SIG-M5 treated with dmso at 0.1 percent for 504 hours (cell line): ENCODE measurements around the gene FBXW7.

Source experiments
- DNase-seq: peaks from one replicate; lab custom pipeline; 2025; ENCODE audit not compliant: unreplicated experiment; lab: John Stamatoyannopoulos, UW

The FBXW7 gene

DNA sequence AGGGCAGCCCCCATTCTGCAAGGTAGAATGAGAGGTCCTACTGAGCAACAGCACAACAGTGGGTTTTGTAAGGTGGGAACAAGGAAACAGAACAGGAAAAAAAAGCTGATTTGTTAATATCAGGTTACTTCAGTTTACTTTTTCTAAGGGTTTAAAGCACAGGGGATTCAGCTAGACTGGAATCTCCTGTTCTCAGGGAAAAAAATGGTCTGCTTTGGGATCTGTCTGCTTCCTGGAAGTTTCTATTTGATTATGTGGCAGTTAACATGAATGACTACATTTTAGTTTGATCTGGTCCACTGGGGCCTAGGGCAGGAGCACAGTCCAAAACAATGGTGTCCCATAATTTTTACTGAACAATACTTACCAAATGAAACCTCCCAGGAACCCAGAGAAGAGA is 104.6 kb downstream of the FBXW7 start:
- no peak for DNase-seq

- no peak for DNase-seq
Measured at GRCh38 chr4:152430507-152430906, 105.4 kb downstream of the FBXW7 start.

GRCh38 chr4:152427981-152428380 is 107.9 kb downstream of the FBXW7 start:
- DNase-seq = no peak

GRCh38 chr4:152424977-152425376 is 110.9 kb downstream of the FBXW7 start:
- DNase-seq = peak; percentile 81

- DNase-seq = no peak
Measured at GRCh38 chr4:152424396-152424795, 111.5 kb downstream of the FBXW7 start.

GRCh38 chr4:152422817-152423320 is 113.0 kb downstream of the FBXW7 start:
- no peak for DNase-seq

- no peak for DNase-seq
Measured at GRCh38 chr4:152421576-152421975, 114.3 kb downstream of the FBXW7 start.

- DNase-seq = no peak
Measured at GRCh38 chr4:152419809-152420208, 116.1 kb downstream of the FBXW7 start.

GRCh38 chr4:152417673-152418072 is 118.2 kb downstream of the FBXW7 start:
- no peak for DNase-seq

GRCh38 chr4:152415980-152416379 is 119.9 kb downstream of the FBXW7 start:
- no peak for DNase-seq

DNA sequence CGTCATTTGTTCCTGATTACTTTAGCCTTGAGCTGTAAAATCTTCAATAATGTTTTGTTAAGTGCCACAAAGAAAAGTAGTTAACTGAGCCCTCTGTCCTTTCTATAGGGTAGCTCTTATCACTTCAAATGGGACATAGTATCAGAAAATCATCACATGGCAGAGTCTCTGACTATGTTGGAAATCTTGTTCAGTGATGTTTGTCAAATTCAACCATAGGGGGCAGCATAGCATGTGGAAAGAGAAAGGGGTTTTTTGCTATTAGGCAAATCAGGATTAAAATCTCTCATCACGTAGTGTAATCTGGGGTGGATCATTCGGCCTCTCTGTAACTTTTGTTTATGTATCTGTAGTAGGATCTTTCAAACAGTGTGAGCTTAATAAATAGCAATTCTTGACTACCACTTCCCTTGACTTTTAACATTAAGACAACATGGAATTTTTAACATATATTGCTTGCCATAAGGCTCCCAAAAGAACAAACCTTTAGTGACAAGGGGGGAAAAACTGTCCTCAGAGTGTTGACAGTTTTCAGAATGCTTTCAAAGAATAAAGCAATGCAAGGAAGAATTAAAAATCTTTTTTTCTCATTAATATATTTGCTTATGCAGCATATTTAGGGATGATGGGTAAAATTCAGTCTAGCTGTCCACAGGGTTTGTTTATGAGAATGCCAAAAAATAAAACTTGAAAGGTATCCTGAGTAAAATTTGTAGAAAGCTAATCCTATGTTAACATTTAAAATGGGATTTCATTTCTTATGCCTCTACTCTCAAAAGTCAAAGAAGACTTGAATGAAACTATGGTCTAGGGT is 127.2 kb downstream of the FBXW7 start:
- peak; percentile 36 for DNase-seq

- no peak for DNase-seq
Measured at GRCh38 chr4:152401424-152401823, 134.5 kb downstream of the FBXW7 start.

- DNase-seq = peak; percentile 90
Measured at GRCh38 chr4:152399246-152399645, 136.6 kb downstream of the FBXW7 start.

DNA sequence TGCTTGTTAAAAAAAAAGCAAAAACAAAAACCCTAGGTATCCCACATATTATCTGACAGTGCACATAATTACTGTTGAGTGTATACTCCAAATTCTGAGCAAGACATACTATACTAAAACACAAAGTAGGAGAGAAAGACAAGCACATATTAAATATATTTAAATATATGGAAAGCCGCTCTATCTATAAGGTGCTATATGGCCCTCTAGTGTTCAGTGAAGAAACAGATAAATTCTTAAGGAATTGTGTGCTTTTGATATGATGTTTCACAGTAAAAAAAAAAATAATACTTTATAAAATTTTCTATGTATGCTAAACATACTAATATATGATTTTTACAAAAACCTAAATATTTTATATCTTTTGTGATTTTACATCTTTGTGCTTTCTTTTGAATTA is 137.8 kb downstream of the FBXW7 start:
- peak; percentile 19 for DNase-seq

DNA sequence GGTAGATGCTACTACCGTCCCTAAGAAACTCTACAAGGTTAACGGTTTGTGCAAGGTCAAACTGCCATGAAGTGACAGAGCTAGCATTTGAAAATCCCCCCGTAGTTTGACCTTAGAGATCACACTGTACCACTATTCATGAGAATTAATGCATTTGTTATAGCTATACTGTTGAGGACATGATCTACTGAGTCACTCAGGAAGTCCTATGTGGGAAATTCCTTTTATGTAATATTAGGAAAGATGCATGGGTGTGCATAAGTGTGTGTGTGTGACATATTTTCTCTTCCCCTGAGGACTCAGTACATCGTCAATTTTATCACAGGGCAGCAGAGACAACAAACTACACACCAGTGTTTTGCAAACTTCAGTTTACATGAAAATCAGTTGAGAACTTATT is 141.1 kb downstream of the FBXW7 start:
- DNase-seq = no peak

DNA sequence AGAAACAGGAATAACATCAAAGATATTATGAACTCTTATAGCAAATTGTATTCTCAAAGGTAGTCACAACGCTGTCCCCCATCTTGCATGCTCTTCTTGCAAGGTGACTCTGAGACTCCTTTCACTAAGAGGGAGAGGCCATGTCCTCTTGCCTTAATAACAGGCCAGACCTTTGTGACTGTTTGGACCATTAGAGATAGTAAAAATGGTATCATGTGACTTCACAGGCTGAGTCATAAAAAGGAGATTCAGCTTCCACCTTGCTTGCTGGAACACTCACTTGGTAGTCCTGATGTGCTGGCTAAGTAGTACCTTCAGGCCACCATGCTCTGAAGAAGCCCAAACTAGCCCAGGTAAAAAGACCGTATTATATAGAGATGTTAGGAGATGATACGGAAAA is 143.8 kb downstream of the FBXW7 start:
- DNase-seq = no peak

- DNase-seq = no peak
Measured at GRCh38 chr4:152390216-152390615, 145.7 kb downstream of the FBXW7 start.

DNA sequence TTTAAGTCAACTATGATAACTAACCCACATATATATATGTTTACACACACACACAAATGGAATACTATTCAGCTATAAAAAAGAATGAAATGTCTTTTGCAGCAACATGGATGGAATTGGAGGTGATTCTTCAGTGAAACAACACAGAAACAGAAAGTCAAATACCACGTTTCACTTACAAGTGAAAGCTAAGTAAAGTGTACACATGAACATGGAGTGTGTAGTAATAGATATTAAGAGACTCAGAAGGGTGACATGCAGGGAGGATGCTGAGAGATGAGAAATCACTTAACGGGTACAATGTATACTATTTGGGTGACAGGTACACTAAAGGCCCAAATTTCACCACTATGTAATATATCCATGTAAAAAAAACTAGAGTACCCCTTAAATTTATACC is 146.5 kb downstream of the FBXW7 start:
- no peak for DNase-seq

- DNase-seq = no peak
Measured at GRCh38 chr4:152385551-152385950, 150.3 kb downstream of the FBXW7 start.

- no peak for DNase-seq
Measured at GRCh38 chr4:152382057-152382785, 153.7 kb downstream of the FBXW7 start.

DNA sequence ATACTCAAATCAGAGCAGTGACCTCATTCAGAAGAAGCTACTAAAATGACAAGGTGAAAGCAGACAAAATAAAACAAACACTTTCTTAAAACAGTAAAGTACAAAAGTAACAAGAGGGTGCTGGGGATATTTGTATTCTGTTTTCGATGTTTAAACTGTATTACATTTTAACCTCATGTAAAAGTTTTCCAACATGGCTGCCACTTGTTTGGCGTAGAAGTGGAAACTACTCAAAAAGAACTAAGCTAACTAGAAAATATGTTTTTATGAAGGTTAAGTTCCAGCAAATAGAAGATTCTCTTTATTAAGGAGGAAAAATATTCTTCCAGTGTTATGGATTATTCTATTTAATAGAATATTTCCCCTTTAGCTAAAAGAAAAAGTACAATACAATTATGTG is 155.0 kb downstream of the FBXW7 start:
- no peak for DNase-seq

GRCh38 chr4:152380185-152380584 is 155.7 kb downstream of the FBXW7 start:
- DNase-seq = no peak
